Prostate gland (tissue), 2 donors: ENCODE measurements around the gene PDYN. TPM values are rescaled to one million over a fixed set of nuclear protein-coding genes. Genes with fewer than 3 reads are reported as not detected.

ENCODE experiments used
- DNase-seq: peaks from one replicate; pipeline ENCODE4 v3.0.0-alpha.2; 2019; ENCODE audit warnings: low spot score
- H3K27ac ChIP-seq, 2 donors: fragments of 200-600 bp; sonication (generic); 2 replicates each; pipeline ENCODE4 v1.5.1; 2017 to 2019
- H3K27me3 ChIP-seq: fragments of 200-600 bp; sonication (generic); replicated peaks from 2 replicates; pipeline ENCODE4 v1.5.1; 2019; ENCODE audit not compliant: insufficient read depth
- H3K36me3 ChIP-seq, 2 donors: fragments of 200-600 bp; sonication (generic); 1 replicate in 1 of 2; 2 replicates in 1 of 2; pipeline versions ENCODE4 v1.5.1 to v1.8.1; 2017 to 2019
- H3K4me1 ChIP-seq: fragments of 200-600 bp; sonication (generic); replicated peaks from 2 replicates; pipeline ENCODE4 v1.5.1; 2019
- H3K4me3 ChIP-seq, 2 donors: fragments of 200-600 bp; sonication (generic); 2 replicates each; pipeline ENCODE4 v1.5.1; 2017 to 2019
- H3K9me3 ChIP-seq: fragments of 200-600 bp; sonication (generic); 2 replicates; pipeline ENCODE4 v1.5.1; 2017
- POLR2A ChIP-seq: fragments of 450-650 bp; IDR thresholded peaks from one replicate; pipeline ENCODE4 v1.6.1; 2016; ENCODE audit warnings: antibody characterized with exemption, mild to moderate bottlenecking
- POLR2AphosphoS5 ChIP-seq: sonication (generic); formaldehyde crosslinking; IDR thresholded peaks from one replicate; pipeline ENCODE4 v1.6.1; 2017; ENCODE audit warnings: antibody characterized with exemption
- WGBS: methylation state at CpG from one replicate; pipeline ENCODE4 v1.1.5; 2018; 5-methylcytosine and 5-hydroxymethylcytosine counted together
- intact Hi-C: fragments of 100-400 bp; cut with DNase I; formaldehyde crosslinking; loops from one replicate; pipeline ENCODE4 v1.14.2; 2022
- total RNA-seq, 2 donors: library from RNA; depleted of rRNA; stranded (reverse); fragments of >200 nt; gene quantifications; one replicate each; pipeline ENCODE4 v1.1.0, GENCODE V29; 2016
- TF ChIP-seq, protein P1 (sequence below), 4 experiments: fragments of 200-600 bp in 2 of 4; fragments of 450-650 bp in 2 of 4; sonication (generic) in 2 of 4; IDR thresholded peaks; 1 replicate in 3 of 4; 2 replicates in 1 of 4; pipeline ENCODE4 v1.5.1; 2016 to 2019; ENCODE audit warnings: antibody characterized with exemption in 4 of 4, mild to moderate bottlenecking in 2 of 4, moderate library complexity in 2 of 4

The PDYN gene
- total RNA-seq, 2 donors from 2014 or later = 0.28 TPM; not detected in 1

DNA sequence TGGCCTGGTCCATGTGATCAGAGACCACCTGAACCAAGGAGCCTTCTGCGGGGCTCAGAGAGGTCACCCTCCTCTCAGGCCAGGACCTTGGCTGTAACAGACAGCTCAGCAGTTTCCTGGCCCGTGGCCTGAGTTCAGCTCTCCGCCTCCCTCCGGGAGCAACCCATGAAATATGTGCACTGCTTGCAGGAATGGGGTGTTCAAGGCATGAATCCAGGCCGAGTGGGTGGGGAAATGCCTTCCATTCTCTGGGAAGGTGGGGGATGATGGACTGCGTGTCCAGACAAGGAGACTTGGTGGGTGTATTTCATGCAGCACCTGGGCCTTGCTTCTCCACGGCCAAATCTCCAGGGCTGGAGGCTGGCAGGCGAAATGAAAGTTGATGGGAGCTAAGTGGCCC, 52.6 kb downstream of the PDYN start:
- 28% methylated on average over 8 of the region's 8 CpGs for WGBS
- no peaks in the 10 kb centered on the region for H3K9me3 ChIP-seq
- no peaks in the 10 kb centered on the region for H3K27me3 ChIP-seq
- intact Hi-C loops = loop anchor here (10.0 kb wide), 1 partner anchor 136 kb away; no protein-coding TSS in a partner anchor
- peak; percentile 63 for DNase-seq
- no peak overlapping the region for H3K4me3 ChIP-seq
- no peaks in the 10 kb centered on the region for H3K4me1 ChIP-seq
- H3K36me3 ChIP-seq = no peaks in the 10 kb centered on the region
- TF ChIP-seq, protein P1, sequence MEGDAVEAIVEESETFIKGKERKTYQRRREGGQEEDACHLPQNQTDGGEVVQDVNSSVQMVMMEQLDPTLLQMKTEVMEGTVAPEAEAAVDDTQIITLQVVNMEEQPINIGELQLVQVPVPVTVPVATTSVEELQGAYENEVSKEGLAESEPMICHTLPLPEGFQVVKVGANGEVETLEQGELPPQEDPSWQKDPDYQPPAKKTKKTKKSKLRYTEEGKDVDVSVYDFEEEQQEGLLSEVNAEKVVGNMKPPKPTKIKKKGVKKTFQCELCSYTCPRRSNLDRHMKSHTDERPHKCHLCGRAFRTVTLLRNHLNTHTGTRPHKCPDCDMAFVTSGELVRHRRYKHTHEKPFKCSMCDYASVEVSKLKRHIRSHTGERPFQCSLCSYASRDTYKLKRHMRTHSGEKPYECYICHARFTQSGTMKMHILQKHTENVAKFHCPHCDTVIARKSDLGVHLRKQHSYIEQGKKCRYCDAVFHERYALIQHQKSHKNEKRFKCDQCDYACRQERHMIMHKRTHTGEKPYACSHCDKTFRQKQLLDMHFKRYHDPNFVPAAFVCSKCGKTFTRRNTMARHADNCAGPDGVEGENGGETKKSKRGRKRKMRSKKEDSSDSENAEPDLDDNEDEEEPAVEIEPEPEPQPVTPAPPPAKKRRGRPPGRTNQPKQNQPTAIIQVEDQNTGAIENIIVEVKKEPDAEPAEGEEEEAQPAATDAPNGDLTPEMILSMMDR (IDR thresholded peaks at IDR 0.05) = no peak
- TF ChIP-seq POLR2AphosphoS5 (peak; percentile 76), POLR2A (no peak)
- no peak overlapping the region for H3K27ac ChIP-seq

DNA sequence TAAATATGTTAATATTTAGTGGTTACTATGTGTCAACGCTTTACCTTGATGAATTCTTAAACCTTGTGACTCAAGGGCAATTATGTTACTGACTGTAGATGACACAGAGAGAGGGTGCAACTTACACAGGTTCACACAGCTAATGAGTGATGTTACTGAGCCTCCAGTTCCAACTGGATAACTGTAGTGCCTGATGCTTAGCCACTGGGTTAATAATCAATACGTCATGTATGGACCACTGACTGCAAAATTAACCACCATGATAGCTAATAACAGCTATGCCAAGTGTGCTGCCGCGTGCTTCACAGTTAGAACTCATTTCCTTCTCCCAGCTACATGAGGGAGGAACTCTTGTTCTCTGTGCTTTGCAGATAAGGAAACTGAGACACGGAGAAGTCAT, 53.3 kb downstream of the PDYN start:
- TF ChIP-seq POLR2AphosphoS5 (no peak), POLR2A (no peak)
- TF ChIP-seq, protein P1 (IDR thresholded peaks at IDR 0.05) = no peak
- H3K27me3 ChIP-seq = no peaks in the 10 kb centered on the region
- H3K36me3 ChIP-seq = no peaks in the 10 kb centered on the region
- H3K27ac ChIP-seq = no peak overlapping the region
- no peaks in the 10 kb centered on the region for H3K4me1 ChIP-seq
- WGBS = 84% methylated on average over 5 of the region's 5 CpGs
- intact Hi-C loops = loop anchor here (10.0 kb wide), 1 partner anchor 136 kb away; no protein-coding TSS in a partner anchor
- no peak overlapping the region for H3K4me3 ChIP-seq
- no peak for DNase-seq
- H3K9me3 ChIP-seq = no peaks in the 10 kb centered on the region

GRCh38 chr20:1939270-1939595, 54.6 kb downstream of the PDYN start:
- Histone ChIP-seq H3K36me3 (no peaks in the 10 kb centered on the region), H3K4me1 (no peaks in the 10 kb centered on the region), H3K4me3 (no peak overlapping the region), H3K9me3 (no peaks in the 10 kb centered on the region), H3K27ac (no peak overlapping the region), H3K27me3 (no peaks in the 10 kb centered on the region)
- no peak for DNase-seq
- WGBS = 85% methylated on average over 4 of the region's 4 CpGs
- intact Hi-C loops = no loop called here
- TF ChIP-seq, protein P1 (IDR thresholded peaks at IDR 0.05) = no peak
- TF ChIP-seq POLR2A (no peak), POLR2AphosphoS5 (no peak)

GRCh38 chr20:1938464-1939269, 55.2 kb downstream of the PDYN start:
- Histone ChIP-seq H3K4me1 (no peaks in the 10 kb centered on the region), H3K36me3 (no peaks in the 10 kb centered on the region), H3K27ac (no peak overlapping the region), H3K4me3 (no peak overlapping the region), H3K27me3 (no peaks in the 10 kb centered on the region), H3K9me3 (no peaks in the 10 kb centered on the region)
- intact Hi-C loops = no loop called here
- TF ChIP-seq POLR2AphosphoS5 = no peak
- TF ChIP-seq, protein P1 (IDR thresholded peaks at IDR 0.05) = no peak
- TF ChIP-seq POLR2A = no peak
- DNase-seq = no peak
- WGBS = 90% methylated on average over 14 of the region's 14 CpGs
